Mesendoderm (in vitro differentiated cells): ENCODE data around the gene RAB36.
A peak's percentile ranks its signal among the peaks of the same experiment; 100 is the strongest.

Source experiments
- DNase-seq: peaks from one replicate; pipeline ENCODE4 v3.0.0; 2013
- H2AK5ac ChIP-seq: 2 replicates; pipeline ENCODE4 v1.6.1; 2013; ENCODE audit warnings: low read length, inconsistent platforms
- H2BK120ac ChIP-seq: 2 replicates; pipeline ENCODE4 v1.6.1; 2013; ENCODE audit warnings: low read depth, mild to moderate bottlenecking, low read length, moderate library complexity, mixed read lengths
- H2BK15ac ChIP-seq: replicated peaks from 2 replicates; pipeline ENCODE4 v1.6.1; 2013; ENCODE audit warnings: low read depth, mild to moderate bottlenecking, moderate library complexity
- H2BK5ac ChIP-seq: 2 replicates; pipeline ENCODE4 v1.6.1; 2013; ENCODE audit warnings: low read length, inconsistent platforms
- H3K18ac ChIP-seq: 2 replicates; pipeline ENCODE4 v1.6.1; 2013; ENCODE audit warnings: mild to moderate bottlenecking, low read length, mixed read lengths
- H3K23ac ChIP-seq: one replicate; pipeline ENCODE4 v1.6.1; 2013; ENCODE audit warnings: low read length
- H3K27ac ChIP-seq: 2 replicates; pipeline ENCODE4 v1.5.1; 2013; ENCODE audit warnings: low read depth, mild to moderate bottlenecking, inconsistent platforms, low read length, moderate library complexity
- H3K27me3 ChIP-seq: 2 replicates; pipeline ENCODE4 v1.6.1; 2013; ENCODE audit warnings: low read length, control low read depth, mild to moderate bottlenecking, inconsistent platforms; ENCODE audit not compliant: insufficient read depth, poor library complexity
- H3K36me3 ChIP-seq: 2 replicates; pipeline ENCODE4 v1.6.1; 2013; ENCODE audit warnings: low read length, inconsistent platforms; ENCODE audit not compliant: control insufficient read depth, insufficient read depth
- H3K4ac ChIP-seq: one replicate; pipeline ENCODE4 v1.6.1; 2013; ENCODE audit warnings: low read depth, mild to moderate bottlenecking, low read length, moderate library complexity
- H3K4me1 ChIP-seq: 2 replicates; pipeline ENCODE4 v1.6.1; 2013; ENCODE audit warnings: low read depth, low read length, inconsistent platforms; ENCODE audit not compliant: control insufficient read depth
- H3K4me2 ChIP-seq: 2 replicates; pipeline ENCODE4 v1.6.1; 2013; ENCODE audit warnings: low read length
- H3K4me3 ChIP-seq: 2 replicates; pipeline ENCODE4 v1.5.1; 2013; ENCODE audit warnings: mild to moderate bottlenecking, low read length
- H3K56ac ChIP-seq: one replicate; pipeline ENCODE4 v1.6.1; 2013; ENCODE audit warnings: low read length
- H3K79me1 ChIP-seq: 2 replicates; pipeline ENCODE4 v1.6.1; 2013; ENCODE audit warnings: low read length, inconsistent platforms
- H3K79me2 ChIP-seq: 2 replicates; pipeline ENCODE4 v1.6.1; 2013; ENCODE audit warnings: mild to moderate bottlenecking, low read length; ENCODE audit not compliant: control insufficient read depth, insufficient read depth
- H3K9ac ChIP-seq: 2 replicates; pipeline ENCODE4 v1.6.1; 2013; ENCODE audit warnings: low read length, inconsistent platforms
- H4K5ac ChIP-seq: one replicate; pipeline ENCODE4 v1.6.1; 2013; ENCODE audit warnings: low read length
- H4K8ac ChIP-seq: one replicate; pipeline ENCODE4 v1.6.1; 2013; ENCODE audit warnings: low read depth, mild to moderate bottlenecking, control low read depth, low read length, moderate library complexity
- WGBS: extraction: QIAGEN DNeasy Blood & Tissue Kit; methylation state at CpG from one replicate; pipeline ENCODE4 v1.1.7; 2013; ENCODE audit warnings: low lambda C conversion rate, missing lambda C conversion rate; ENCODE audit not compliant: insufficient coverage; ENCODE audit errors: extremely low coverage; 5-methylcytosine and 5-hydroxymethylcytosine counted together

RAB36 gene

DNA sequence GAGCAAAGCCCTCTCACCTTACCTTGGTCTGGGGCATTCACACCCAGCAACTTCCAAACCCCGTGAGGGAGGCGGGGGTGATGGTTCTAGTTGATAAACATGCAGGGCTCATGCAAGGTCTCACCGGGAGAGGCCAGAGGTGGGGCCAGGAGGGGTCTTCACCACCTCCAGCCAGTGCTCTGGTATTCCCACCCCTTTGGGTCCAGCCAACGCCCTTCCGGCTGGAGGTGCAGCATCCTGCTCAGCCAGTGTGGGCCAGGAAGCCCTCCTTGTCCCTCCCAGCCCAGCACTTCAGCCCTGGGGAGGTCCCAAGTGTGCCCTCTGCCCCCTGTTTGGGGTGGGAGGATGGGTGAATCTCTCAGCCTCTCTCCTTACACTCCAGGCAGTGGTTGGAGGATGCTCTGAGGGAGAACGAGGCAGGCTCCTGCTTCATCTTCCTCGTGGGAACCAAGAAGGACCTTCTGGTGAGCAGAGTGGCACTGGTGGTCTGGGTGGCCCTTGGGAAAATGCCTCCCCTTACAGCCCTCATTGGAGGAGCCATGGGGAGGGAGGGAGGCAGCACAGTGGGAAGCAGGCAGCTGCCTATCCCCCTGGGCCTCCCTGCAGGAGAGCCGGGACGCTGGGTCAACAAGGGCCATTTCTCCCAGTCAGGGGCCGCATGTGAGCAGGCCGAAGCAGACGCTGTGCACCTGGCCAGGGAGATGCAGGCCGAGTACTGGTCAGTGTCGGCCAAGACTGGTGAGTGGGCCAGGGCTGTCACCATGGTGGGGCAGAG, 13.4 kb downstream of the RAB36 start:
- DNase-seq = no peak
- no peaks in the 10 kb centered on the region for H3K36me3 ChIP-seq
- no CpG with 5 or more reads among the region's 14 CpGs for WGBS

DNA sequence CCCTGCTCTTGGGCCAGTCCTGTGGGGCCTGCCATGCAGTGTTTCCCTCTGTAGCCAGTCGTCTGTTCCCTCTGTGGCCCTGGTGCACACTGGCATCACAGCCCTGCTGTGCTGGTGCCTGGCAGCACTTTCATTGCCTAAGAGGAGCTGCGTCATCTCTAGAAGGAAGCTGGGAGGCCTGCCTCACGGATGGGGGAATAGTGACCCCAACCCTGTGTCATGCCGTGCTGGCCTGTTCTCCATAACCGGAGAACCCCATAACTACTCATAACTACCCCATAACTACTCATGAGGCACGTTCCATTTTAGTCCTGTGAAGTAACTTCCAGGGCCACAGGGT, 14.0 kb downstream of the RAB36 start:
- no peak overlapping the region for H2BK120ac ChIP-seq
- no peak overlapping the region for H2AK5ac ChIP-seq
- no peak overlapping the region for H3K9ac ChIP-seq
- no peak overlapping the region for H2BK5ac ChIP-seq
- H3K27ac ChIP-seq = no peak overlapping the region
- H3K79me1 ChIP-seq = no peaks in the 10 kb centered on the region
- H3K79me2 ChIP-seq = no peaks in the 10 kb centered on the region
- H3K27me3 ChIP-seq = no peaks in the 10 kb centered on the region
- H3K4me3 ChIP-seq = no peak overlapping the region
- H3K36me3 ChIP-seq = no peaks in the 10 kb centered on the region
- no peak overlapping the region for H4K5ac ChIP-seq
- H4K8ac ChIP-seq = no peak overlapping the region
- H3K4ac ChIP-seq = no peak overlapping the region
- no peak overlapping the region for H3K18ac ChIP-seq
- no CpG with 5 or more reads among the region's 6 CpGs for WGBS
- H3K23ac ChIP-seq = no peak overlapping the region
- DNase-seq = no peak
- H3K4me1 ChIP-seq = peaks cover 3% of the 10 kb centered on the region
- H2BK15ac ChIP-seq = no peak overlapping the region
- no peak overlapping the region for H3K4me2 ChIP-seq
- peak overlapping the region; percentile 15 for H3K56ac ChIP-seq

More for the DNA sequence above, 13.4 kb downstream of the RAB36 start:
- Histone ChIP-seq H3K4me3 (no peak overlapping the region), H2BK15ac (no peak overlapping the region), H3K56ac (peak overlapping the region; percentile 15), H4K5ac (no peak overlapping the region), H2BK120ac (no peak overlapping the region), H3K79me1 (no peaks in the 10 kb centered on the region), H3K4ac (no peak overlapping the region), H2AK5ac (no peak overlapping the region), H4K8ac (no peak overlapping the region), H3K4me2 (no peak overlapping the region), H3K18ac (no peak overlapping the region), H3K9ac (no peak overlapping the region), H3K27ac (no peak overlapping the region), H2BK5ac (no peak overlapping the region), H3K27me3 (no peaks in the 10 kb centered on the region), H3K23ac (no peak overlapping the region), H3K4me1 (peaks cover 3% of the 10 kb centered on the region), H3K79me2 (no peaks in the 10 kb centered on the region)

DNA sequence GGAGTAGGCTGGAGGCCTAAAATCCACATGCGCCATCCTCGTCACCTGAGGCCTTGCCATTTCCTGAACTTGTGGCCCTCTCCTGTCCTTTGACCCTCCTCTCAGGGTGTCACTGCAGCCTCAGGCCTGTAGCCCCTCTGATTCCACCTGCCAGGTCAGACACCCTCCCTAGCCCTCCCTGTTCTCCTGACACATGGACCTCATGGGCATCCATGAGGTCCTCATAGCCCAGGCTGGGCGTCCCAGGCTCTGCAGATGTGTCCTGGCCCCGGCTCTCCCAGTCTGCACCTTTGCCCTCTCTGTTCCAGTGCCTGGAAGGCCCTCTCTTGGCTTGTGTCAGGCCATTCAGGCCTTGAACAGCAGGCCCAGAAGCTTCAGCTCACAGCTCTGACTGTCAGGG, 15.8 kb downstream of the RAB36 start:
- Histone ChIP-seq H2BK5ac (no peak overlapping the region), H3K4me3 (no peak overlapping the region), H3K4ac (no peak overlapping the region), H3K79me2 (no peaks in the 10 kb centered on the region), H2AK5ac (no peak overlapping the region), H4K8ac (no peak overlapping the region), H3K79me1 (no peaks in the 10 kb centered on the region), H3K18ac (no peak overlapping the region), H4K5ac (no peak overlapping the region), H3K23ac (no peak overlapping the region), H3K4me1 (peaks cover 3% of the 10 kb centered on the region), H3K56ac (no peak overlapping the region), H3K27ac (no peak overlapping the region), H3K9ac (no peak overlapping the region), H2BK120ac (no peak overlapping the region), H2BK15ac (no peak overlapping the region), H3K36me3 (no peaks in the 10 kb centered on the region), H3K4me2 (no peak overlapping the region), H3K27me3 (no peaks in the 10 kb centered on the region)
- no peak for DNase-seq
- no CpG with 5 or more reads among the region's 4 CpGs for WGBS

DNA sequence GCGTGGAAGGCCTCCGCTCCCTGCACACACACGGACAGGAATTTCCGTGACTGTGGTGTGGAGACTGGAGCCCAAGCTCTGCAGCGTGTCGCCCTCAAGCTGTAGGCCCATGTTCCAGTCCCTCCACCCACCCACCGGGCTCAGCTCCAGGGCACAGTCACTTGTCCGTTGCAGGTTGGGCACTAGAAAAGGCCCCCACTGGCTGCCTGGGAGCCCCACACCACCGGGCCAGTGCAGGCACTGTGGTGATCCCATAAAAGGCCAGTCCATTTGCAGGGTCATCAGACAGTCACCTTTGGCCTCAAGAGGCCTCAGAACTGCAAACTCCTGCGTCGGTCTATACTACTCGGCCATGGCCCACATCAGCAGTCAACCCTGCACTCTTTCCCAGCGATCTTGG, 16.3 kb downstream of the RAB36 start:
- Histone ChIP-seq H3K4me2 (no peak overlapping the region), H2AK5ac (no peak overlapping the region), H4K8ac (no peak overlapping the region), H3K79me1 (no peaks in the 10 kb centered on the region), H3K18ac (no peak overlapping the region), H3K56ac (no peak overlapping the region), H2BK120ac (no peak overlapping the region), H3K36me3 (no peaks in the 10 kb centered on the region), H3K4ac (no peak overlapping the region), H3K23ac (no peak overlapping the region), H3K27ac (no peak overlapping the region), H3K4me3 (no peak overlapping the region), H3K9ac (no peak overlapping the region), H4K5ac (no peak overlapping the region), H3K4me1 (peaks cover 3% of the 10 kb centered on the region), H2BK15ac (no peak overlapping the region), H2BK5ac (no peak overlapping the region), H3K79me2 (no peaks in the 10 kb centered on the region), H3K27me3 (no peaks in the 10 kb centered on the region)
- no CpG with 5 or more reads among the region's 13 CpGs for WGBS
- no peak for DNase-seq

DNA sequence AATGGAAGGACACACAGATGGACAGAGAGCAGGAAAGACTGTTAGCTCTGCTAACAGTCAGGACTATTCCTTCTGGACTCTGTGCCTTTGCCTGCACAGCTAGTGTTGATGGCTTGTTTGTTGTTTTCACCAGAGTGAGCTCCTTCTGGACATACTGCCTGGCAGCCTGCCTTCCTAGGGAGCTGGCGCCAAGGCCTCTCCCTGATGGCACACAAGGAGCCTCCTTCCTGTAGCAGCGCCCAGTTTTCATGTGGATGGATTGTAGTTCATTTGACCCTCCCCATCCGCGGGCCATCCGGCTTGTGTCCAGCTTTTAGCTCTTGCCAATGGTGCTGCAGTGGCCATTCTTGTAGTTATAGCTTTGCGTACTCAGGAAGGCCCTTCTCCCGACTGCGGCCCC, 18.4 kb downstream of the RAB36 start:
- WGBS = no CpG with 5 or more reads among the region's 8 CpGs
- Histone ChIP-seq H3K4me1 (no peaks in the 10 kb centered on the region), H3K4me3 (no peak overlapping the region), H4K8ac (no peak overlapping the region), H3K9ac (no peak overlapping the region), H3K27ac (no peak overlapping the region), H3K4ac (no peak overlapping the region), H2AK5ac (no peak overlapping the region), H3K79me2 (no peaks in the 10 kb centered on the region), H3K4me2 (no peak overlapping the region), H2BK15ac (no peak overlapping the region), H3K79me1 (no peaks in the 10 kb centered on the region), H4K5ac (no peak overlapping the region), H3K18ac (no peak overlapping the region), H3K56ac (no peak overlapping the region), H3K36me3 (no peaks in the 10 kb centered on the region), H2BK5ac (no peak overlapping the region), H3K23ac (no peak overlapping the region), H2BK120ac (no peak overlapping the region), H3K27me3 (no peaks in the 10 kb centered on the region)
- no peak for DNase-seq

DNA sequence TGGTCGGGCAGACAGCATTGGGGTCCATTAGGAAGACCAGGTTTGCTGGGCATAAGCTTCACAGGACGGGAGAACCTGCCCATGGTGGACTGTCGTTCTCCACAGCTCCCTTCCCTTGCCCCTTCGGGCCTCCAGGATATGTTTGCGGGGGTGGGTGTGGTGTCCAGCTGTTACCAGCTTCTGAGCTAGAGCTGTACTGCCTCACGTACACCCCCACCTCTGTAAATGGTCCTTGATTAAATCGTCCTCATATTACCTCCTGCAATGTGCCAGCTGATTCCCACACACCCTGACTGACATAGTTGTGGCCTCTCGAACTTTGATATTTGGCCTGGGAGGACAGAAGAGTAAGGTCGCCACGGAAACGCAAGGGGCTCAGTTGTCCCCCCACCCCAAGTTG, 18.8 kb downstream of the RAB36 start:
- no peak overlapping the region for H2AK5ac ChIP-seq
- no peaks in the 10 kb centered on the region for H3K79me2 ChIP-seq
- H3K56ac ChIP-seq = no peak overlapping the region
- no peak overlapping the region for H2BK5ac ChIP-seq
- H3K4ac ChIP-seq = no peak overlapping the region
- H3K36me3 ChIP-seq = no peaks in the 10 kb centered on the region
- H2BK15ac ChIP-seq = no peak overlapping the region
- H3K4me3 ChIP-seq = no peak overlapping the region
- no peak overlapping the region for H2BK120ac ChIP-seq
- H3K23ac ChIP-seq = no peak overlapping the region
- no peak overlapping the region for H3K4me2 ChIP-seq
- no peaks in the 10 kb centered on the region for H3K79me1 ChIP-seq
- no peak overlapping the region for H4K5ac ChIP-seq
- no CpG with 5 or more reads among the region's 11 CpGs for WGBS
- no peaks in the 10 kb centered on the region for H3K4me1 ChIP-seq
- no peak overlapping the region for H3K27ac ChIP-seq
- no peak for DNase-seq
- H3K9ac ChIP-seq = no peak overlapping the region
- no peak overlapping the region for H4K8ac ChIP-seq
- no peak overlapping the region for H3K18ac ChIP-seq
- no peaks in the 10 kb centered on the region for H3K27me3 ChIP-seq
